ENCODE results near the gene PCDHGC4. TPM values are rescaled to one million over a fixed set of nuclear protein-coding genes. Genes with fewer than 3 reads are reported as not detected.

PCDHGC4 gene
- polyA plus RNA-seq, 3 donors, result 2.4 to 2.9 (median 2.9) TPM

GRCh38 chr5:141489841-141490240 is 5.0 kb downstream of the PCDHGC4 start:
- DNase-seq (ENCODE audit: low read depth in 3 of 3, low spot score in 2 of 3), result no peak

GRCh38 chr5:141490271-141490670 is 5.4 kb downstream of the PCDHGC4 start:
- no peak for DNase-seq (ENCODE audit: low read depth in 3 of 3, low spot score in 2 of 3)

DNA sequence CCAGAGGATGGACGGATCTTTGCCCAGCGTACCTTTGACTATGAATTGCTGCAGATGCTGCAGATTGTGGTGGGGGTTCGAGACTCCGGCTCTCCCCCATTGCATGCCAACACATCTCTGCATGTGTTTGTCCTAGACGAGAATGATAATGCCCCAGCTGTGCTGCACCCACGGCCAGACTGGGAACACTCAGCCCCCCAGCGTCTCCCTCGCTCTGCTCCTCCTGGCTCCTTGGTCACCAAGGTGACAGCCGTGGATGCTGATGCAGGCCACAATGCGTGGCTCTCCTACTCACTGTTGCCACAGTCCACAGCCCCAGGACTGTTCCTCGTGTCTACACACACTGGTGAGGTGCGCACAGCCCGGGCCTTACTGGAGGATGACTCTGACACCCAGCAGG is 5.9 kb downstream of the PCDHGC4 start:
- no peak for DNase-seq (ENCODE audit: low read depth in 3 of 3, low spot score in 2 of 3)

GRCh38 chr5:141491323-141492167 is 6.7 kb downstream of the PCDHGC4 start:
- no peak for DNase-seq (ENCODE audit: low read depth in 3 of 3, low spot score in 2 of 3)

DNA sequence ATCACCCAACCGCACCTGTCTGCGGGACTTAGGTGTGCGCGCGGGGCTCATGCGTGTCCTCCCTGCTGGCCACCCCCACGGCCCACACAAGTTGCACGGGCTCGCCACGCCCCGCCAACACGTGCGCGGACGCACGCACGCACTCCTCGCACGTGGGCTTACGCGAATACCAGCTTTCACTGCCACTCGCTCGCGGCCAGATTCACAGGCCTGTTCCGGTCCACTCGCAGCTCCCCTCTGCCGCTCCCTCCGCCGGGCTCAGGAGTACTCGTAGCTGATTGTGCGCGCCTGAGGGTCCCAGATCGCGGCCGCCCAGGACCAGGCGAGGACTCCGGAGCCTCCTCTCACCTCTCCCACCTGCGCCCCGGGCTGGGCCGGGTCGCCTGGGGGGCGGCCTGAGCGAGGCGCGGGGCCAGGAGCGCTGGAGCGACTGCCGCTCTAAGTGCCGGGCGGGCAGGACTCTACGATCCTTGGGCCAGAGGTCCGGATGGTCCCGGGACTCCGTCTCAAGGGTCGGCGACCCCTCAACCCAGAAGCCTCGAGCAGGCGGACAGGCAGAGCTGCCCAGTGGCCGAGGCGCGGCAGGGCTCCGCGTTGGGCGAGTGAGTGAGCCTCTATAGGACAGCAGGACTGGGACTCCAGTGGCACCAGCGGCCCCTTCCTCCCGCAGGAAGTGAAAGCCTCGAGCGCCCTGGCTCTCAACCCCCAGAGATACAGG is 7.5 kb downstream of the PCDHGC4 start:
- no peak for DNase-seq (ENCODE audit: low read depth in 3 of 3, low spot score in 2 of 3)

DNA sequence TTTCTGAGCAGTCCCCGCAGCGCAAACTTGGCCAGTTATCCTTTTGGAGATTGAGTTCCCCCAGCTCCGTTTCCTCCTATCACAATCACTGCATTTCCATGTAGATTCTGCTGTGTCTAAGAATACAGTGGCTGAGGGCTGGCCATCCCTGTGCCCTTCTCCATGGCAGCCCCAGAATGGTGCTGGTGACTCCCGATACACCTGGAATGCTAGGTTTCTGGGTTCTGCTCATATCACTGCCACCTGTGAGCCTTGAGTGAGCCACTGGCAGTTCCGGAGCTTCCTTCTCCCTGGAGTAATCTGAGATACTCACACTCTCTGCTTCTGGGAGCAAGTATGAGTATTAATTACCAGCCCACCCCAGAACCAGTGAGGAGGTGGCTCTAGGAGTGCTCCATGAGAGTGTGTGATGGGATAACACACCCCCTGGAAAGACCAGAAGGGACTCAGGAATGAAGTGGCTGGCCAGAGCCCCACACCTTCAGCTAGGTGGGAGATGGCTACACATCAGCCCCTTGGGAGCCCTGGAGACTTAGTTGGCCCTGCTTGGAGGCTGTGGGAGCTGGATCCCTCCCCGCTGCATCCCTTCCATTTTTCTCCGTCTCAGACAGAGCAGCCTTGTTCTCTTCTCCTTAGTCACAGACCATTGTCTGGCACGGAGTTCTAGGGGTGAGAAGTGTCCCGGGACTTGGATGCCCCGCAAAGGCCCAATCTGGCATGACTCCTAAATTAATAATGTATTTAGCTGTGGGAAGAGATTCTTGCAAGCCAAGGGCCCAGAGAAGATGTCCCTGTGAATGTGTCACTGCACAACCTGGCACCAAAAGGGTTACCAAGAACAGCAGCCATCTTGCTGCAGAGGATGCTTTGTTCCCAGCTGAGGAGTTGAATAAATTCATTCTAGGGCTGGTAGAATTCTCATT is 8.9 kb downstream of the PCDHGC4 start:
- DNase-seq (ENCODE audit: low read depth in 3 of 3, low spot score in 2 of 3), result no peak

GRCh38 chr5:141494761-141495452 is 10.1 kb downstream of the PCDHGC4 start:
- DNase-seq (ENCODE audit: low read depth in 3 of 3, low spot score in 2 of 3), result no peak

GRCh38 chr5:141495453-141495811 is 10.6 kb downstream of the PCDHGC4 start:
- DNase-seq (ENCODE audit: low read depth in 3 of 3, low spot score in 2 of 3), result no peak

- no peak for DNase-seq (ENCODE audit: low read depth in 3 of 3, low spot score in 2 of 3)
Measured at GRCh38 chr5:141496038-141496437, 11.2 kb downstream of the PCDHGC4 start.

DNA sequence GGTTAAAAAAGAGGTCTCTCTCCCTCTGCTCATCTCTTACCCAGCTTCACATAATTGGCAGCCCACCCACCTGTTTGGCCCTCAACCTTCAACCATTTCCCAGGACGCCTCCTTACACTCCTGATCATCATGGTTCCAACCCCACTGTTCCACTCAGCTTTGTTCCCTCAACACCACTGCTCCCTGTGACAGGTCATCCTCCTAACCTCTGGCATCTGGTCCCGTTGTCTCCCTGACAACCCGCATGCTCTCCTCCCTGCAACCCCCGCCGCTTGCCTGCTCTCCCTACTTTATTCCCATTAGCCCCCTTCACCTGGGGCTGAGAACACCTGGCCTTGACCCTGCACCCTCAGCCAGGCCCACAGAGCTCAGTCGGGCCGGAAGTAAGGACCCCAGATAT is 16.9 kb downstream of the PCDHGC4 start:
- no peak for DNase-seq (ENCODE audit: low read depth in 3 of 3, low spot score in 2 of 3)

GRCh38 chr5:141503681-141504080 is 18.9 kb downstream of the PCDHGC4 start:
- DNase-seq (ENCODE audit: low read depth in 3 of 3, low spot score in 2 of 3), result no peak

DNA sequence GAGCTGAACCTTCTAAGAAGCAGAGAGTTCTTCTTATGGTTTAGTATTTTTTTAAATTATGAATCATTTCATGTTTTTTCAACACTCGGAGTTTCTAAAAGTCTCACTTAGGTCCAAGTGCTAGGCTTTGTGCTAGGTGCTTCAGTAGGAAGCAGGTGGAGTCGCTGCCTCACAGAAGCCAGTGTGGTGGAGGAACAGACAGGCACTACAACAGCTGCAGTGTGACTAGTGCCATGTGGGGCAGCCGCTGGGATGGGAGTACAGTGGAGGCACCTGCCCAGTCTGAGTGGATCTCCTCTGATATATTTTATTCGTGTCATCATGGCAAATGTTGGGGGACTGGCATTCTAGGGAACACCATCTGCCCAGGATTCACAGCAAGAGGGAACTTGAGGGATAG is 19.4 kb downstream of the PCDHGC4 start:
- DNase-seq (ENCODE audit: low read depth in 3 of 3, low spot score in 2 of 3), result no peak

DNA sequence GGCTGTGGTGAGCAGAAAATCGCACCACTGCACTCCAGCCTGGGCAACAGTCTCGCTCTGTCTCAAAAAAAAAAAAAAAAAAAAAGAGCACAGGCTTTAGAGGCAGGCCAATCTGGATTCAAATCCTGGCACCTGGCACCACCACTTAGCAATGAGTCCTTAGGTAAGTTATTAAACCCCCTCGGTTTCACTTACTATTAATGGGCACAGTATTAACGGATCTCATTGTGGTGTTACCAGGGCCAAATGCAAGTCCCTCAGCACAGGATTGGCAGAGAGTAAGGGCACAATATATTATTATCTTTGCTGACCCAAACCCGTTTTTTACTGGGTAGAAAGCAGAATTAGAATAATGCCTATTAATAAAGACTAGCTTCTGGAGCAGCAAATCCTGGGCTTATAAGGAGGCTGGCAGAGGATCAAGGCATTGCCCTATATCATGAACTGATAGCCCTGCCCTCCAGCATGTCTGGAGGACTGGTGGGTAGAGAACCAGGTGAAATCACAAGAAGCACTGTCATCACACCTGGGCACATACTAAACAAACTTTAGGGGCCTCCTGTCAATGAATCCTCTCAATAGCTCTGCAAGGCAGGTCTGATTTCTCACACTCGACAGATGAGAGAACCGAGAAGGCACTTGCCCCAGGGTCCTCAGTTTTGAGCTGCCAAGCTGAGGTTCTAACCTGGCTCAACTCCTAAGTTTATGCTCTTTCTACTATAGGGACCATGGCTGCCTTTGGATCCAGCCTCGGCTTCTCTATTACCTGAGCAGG is 21.7 kb downstream of the PCDHGC4 start:
- DNase-seq (ENCODE audit: low read depth in 3 of 3, low spot score in 2 of 3), result no peak

GRCh38 chr5:141507387-141508091 is 22.7 kb downstream of the PCDHGC4 start:
- no peak for DNase-seq (ENCODE audit: low read depth in 3 of 3, low spot score in 2 of 3)

GRCh38 chr5:141508440-141508797 is 23.6 kb downstream of the PCDHGC4 start:
- DNase-seq (ENCODE audit: low read depth in 3 of 3, low spot score in 2 of 3), result no peak

- no peak for DNase-seq (ENCODE audit: low read depth in 3 of 3, low spot score in 2 of 3)
Measured at GRCh38 chr5:141508798-141509611, 24.2 kb downstream of the PCDHGC4 start.

DNA sequence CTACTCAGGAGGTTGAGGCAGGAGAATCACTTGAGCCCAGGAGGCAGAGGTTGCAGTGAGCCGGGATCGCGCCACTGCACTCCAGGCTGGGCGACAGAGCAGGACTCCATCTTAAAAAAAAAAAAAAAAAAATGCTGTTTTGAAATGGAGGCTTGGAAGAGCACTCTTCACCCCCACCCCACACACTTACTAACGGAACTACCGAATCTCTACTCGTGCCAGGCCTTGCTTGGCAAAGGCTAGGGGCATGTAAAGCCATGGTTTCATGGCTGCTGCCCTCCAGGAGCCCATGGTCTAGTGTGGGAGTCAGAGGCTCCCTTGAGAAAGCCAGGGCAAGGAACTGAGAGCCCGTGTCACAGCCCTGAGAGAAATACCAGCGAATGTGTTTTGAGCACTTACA is 25.3 kb downstream of the PCDHGC4 start:
- DNase-seq (ENCODE audit: low read depth in 3 of 3, low spot score in 2 of 3), result no peak

DNA sequence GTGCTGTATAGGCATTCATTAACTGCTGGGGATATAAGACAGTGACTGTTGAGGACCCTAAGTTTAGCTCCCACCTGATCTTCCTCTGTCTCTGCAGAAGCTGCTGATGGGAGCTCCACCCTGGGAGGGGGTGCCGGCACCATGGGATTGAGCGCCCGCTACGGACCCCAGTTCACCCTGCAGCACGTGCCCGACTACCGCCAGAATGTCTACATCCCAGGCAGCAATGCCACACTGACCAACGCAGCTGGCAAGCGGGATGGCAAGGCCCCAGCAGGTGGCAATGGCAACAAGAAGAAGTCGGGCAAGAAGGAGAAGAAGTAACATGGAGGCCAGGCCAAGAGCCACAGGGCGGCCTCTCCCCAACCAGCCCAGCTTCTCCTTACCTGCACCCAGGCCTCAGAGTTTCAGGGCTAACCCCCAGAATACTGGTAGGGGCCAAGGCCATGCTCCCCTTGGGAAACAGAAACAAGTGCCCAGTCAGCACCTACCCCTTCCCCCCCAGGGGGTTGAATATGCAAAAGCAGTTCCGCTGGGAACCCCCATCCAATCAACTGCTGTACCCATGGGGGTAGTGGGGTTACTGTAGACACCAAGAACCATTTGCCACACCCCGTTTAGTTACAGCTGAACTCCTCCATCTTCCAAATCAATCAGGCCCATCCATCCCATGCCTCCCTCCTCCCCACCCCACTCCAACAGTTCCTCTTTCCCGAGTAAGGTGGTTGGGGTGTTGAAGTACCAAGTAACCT is 26.2 kb downstream of the PCDHGC4 start:
- DNase-seq (ENCODE audit: low read depth in 3 of 3, low spot score in 2 of 3), result no peak
